Activated CD8-positive, alpha-beta memory T cell treated with anti-CD3 and anti-CD28 coated beads, Interleukin-2, amount 50 U/mL, for 24 hours (primary cell): ENCODE data around the gene PLXNA4.

Experiments used
- DNase-seq: peaks from one replicate; pipeline ENCODE4 v3.0.0-alpha.2; 2020; ENCODE audit errors: extremely low read depth

Gene PLXNA4

DNA sequence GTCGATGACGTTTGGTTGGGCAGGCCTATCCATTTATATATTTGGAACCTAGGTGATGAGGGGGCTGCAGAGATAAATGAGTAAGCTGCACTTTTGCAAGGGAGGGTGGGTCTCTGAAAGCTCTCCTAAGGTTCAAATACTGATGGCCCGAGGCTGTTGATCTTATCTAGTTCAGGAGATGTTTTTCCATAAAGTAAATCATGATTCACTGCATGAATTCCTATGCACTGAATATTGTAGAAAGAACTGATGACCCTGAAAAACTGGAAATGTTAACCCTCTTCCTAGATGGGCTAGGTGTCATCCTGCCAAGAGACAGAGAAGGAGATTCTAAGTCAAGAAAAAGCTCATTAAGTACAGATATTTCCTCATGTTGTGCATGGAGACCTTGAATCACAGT, 459.9 kb downstream of the PLXNA4 start:
- no peak for DNase-seq

DNA sequence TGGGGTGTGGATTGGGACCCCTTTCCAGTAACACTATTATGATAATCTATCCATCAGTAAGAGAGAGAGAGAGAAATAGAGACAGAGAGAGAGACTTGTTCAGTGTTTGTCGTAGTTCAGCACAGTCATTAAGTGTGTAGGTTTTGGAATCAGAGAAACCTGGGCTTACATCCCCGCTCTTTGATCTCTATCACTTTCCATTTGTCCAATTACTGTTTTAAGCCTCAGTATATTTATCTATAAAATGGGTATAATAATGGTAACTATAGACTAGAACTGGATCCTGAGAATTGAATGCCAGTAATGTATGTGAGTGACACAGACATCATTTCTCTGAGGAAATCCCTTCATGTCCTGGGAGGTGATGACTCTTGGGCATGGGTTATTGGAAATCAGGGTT, 460.5 kb downstream of the PLXNA4 start:
- no peak for DNase-seq

DNA sequence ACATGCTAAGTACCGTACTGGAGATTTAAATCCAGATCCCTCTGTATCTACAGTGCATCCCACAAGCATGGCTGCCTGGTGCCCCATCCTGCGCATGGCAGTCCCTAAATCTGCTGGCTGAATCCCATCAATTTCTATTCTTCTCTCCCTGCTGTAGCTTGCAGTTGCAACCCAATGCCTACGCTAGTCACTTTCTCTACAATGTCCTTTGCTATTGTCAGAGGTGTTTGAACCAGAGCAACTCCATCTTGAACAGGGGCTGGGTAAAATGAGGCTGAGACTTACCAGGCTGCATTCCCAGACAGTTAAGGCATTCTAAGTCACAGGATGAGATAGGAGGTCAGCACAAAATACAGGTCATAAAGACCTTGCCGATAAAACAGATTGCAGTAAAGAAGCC, 461.2 kb downstream of the PLXNA4 start:
- DNase-seq, result no peak

DNA sequence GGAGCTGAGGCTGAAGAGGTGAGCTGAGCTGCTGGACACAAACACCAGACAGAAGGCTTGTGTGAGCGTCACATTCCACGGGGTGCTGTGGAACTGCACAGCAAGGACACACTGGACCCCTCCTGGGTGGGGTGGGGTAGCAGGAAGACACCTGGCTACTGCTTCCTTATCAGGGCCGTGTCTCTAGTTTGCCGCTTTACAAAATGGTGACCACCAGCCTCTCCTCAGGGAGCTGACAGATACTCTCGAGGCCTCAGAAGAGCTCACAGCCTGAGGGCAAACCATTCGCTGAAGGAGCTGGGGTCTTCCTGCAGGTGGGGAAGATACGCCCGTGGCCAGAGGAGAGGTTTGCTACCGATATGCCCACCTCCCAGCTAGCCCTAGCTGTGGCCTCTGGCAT, 461.9 kb downstream of the PLXNA4 start:
- no peak for DNase-seq

DNA sequence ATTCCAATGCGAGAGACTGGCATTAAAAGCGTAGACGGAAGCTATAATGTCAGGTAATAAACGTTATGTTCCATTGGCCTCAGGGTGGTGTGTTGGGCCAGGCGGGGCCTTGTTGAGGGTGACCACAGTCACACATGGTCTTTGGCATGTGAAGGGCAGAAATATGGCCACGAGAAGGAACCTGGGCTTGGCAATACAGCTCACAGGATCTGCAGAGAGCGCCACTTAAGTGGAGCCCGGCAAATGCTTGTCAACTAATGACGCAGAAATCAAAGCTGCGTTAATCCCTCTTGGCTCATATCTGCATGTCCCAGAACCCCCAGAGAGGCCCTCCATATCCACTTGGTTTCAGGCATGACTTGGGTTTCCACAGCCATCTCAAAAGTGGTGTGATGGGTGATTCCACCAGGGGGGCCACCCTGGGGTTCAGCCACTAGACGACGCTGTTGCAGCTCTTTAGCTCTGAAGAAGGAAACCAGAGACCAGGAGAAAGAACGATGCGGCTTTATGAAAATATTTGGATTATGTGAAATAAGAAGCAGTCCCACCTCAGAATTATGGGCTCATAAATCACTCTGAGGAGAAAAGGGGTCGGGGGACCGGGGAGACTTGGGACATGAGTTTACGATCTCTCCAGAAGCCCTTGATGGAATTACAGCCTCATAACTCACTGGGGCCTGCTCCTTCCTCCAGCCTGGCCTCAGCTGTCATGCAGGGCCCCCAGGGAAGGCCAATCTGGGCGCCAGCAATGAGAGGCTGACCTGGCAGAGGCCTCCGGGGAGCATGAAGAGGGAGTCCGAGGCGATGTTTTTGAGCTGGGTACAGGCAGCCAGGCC, 462.5 kb downstream of the PLXNA4 start:
- DNase-seq, result no peak

DNA sequence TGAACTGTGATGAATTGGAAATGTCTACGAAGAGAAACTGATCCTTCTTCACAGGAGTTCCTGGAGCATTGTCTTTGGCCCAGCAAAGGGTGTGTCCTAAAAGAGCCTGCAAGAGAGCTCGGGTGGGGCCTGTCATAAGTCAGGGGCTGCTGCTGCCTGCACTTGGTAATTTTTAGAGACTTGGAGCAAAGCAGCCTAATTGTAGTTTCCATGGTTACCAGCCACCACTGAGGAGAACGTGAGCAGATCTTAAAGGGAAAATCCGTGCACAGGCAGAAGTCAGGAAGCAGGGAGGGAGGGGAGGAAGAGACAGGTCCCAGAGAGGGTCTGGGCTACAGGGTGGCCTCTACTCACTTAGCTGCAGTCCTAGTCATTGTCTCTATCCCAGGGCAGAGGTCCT, 463.6 kb downstream of the PLXNA4 start:
- DNase-seq, result no peak

DNA sequence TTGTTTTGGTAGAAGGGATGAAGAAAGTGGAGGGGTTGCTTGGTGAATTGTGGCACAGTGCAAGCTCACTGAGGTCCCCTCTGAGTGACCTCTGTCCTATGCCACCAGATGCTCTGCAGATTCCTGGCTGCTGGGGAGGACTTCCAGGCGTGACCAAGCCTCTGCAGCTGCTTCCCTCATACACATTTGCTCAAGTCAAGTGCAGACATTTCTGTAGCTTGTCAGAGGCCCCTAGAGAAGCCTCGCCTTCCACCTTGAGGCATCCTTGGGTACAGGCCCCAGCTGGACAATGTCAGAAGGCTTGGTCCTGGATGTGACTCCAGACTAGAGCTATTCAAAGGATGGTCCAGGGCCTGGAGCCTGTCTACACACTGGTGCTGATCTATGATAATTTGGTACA, 464.2 kb downstream of the PLXNA4 start:
- no peak for DNase-seq

DNA sequence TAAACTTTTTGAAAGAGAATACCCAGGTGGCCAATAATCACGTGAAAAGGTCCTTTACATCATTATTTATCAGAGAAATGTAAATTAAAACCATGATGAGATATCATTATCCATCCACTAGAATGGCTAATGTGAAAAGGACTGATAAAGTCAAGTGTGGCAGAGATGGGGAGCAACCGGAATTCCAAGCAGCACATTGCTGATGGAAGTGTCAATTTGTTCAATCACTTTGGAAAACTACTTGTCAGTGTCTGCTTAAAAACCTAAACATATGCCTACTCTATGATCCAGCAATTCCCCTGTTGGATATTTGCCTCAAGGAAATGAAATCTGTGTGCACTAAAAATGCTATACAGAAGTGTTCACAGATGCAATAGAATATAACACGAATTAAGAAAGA, 465.6 kb downstream of the PLXNA4 start:
- DNase-seq, result no peak

DNA sequence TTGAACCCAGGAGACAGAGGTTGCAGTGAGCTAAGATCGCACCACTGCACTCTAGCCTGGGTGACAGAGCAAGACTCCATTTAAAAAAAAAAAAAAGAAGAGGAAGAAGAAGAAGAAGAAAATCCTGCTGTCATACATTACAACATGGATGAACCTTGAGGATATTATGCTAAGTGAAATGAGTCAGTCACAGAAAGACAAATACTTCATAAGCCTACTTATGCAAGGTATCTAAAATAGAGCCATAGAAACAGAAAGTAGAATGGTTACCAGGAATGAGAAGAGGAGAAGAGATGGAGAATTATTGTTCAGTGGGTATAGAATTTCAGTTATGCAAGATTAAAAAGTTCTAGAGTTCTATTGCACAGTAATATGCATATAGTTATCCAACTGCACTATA, 466.5 kb downstream of the PLXNA4 start:
- DNase-seq, result no peak

DNA sequence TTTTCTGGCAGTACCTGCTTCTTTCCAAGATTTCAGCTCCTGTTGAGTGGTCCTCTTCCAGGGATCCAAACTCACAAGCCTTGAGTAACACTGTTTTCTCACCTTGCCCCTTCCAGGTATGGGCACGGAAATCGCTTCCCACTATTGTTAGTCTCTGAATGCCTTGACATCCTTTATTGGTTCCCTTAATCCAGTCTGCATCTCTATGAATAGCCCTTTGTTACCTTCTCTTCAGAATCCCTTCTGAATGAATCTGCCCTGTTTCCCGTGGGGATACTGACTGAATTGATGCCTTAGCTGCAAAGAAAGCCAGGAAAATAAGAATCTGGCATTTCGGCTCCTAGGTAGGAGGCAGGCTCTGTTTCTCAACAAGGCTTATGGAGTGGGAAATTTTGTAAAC, 467.7 kb downstream of the PLXNA4 start:
- no peak for DNase-seq

DNA sequence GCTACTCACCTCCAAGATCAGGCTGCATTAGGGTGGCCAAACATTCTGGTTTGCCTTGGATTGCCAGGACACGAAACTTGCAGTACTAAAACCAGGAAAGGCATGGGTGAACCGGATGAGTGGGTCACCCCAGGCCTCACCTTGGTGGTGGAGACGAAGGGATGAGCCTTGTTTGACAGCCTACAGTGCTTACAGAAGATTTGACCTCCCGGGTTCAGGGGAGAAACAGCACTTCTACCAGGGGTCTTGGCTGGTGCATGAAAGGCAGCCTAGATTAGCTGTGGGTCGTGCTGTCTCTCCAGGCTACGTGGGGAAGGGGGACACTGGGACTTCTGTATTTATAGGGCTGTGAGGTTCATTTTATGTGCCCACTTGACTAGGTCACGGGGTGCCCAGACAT, 469.8 kb downstream of the PLXNA4 start:
- DNase-seq, result no peak

DNA sequence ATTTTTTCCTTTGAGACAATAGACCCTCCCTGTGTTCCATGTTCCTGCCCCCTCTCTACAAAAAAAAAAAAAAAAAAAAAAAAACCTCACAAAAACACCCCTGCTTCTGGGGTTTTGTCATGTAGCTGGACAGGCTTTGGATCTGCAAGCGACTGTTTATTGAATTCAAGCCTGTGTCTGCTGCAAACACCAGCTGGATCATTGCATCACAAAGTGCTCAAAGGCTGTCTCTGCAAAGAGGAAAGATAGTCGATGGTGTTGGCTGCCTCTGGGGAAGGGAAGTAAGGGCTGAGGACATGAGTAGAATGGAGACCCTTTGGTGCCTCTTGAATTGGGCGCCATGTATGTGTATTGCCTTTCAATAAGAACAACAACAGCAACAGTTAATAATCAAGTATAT, 471.2 kb downstream of the PLXNA4 start:
- DNase-seq, result no peak

DNA sequence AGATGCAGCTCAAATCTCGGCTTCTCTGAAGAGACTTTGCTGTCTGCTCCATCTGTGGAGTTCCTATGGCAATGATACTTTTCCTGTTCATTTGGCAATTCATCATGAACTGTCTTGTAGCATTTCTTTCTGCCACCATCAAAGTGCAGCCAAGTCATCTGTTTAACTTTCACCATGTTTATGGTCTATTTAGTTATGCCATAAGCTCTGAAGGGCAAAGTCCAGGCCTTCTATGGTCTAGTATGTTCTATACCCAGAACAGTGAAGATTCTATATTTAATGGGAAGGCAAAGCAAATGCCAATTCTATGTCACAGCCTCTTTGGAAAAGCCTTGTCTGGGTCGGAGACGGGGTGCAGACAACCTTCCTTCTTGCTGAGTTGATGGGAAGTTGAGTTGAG, 472.6 kb downstream of the PLXNA4 start:
- no peak for DNase-seq

DNA sequence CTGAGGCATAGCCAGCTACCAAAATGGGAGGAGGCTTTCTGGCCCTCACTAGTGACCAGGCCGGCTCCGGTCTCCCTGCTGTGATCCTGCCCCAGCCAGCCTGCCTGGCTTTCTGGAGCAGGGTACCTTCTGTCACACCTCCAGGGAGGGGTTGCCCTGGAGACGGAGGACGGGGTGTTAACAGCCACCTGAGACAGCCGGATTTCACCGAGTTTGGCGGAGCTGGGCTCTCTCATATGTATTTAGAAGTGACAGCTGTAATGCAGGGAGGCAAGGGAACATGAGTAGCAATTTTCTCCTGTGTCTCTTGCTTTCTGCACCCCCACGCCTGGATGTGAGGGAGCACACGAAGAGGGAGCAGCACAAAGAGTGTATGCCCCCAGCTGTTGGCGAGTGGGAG, 473.3 kb downstream of the PLXNA4 start:
- no peak for DNase-seq

DNA sequence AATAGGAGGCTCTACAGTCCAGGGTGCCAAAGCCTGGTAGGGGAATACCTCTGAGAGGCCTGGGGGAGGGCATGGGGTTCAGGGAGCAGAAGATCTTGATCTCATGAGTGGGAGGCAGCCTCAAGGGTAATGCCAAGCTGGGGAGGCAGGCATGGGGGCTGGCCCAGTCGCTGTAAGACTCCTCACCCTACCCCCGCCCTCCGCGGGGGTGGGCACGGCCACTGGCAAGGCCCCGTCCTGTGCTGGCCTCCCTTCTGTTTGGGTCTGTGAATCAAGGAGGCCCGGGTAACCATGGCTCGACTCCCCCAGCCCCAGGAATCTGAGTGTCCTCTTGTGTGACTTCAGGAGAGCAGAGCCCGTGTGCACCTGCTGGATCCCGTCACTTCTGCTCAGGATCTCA, 473.9 kb downstream of the PLXNA4 start:
- DNase-seq, result no peak

DNA sequence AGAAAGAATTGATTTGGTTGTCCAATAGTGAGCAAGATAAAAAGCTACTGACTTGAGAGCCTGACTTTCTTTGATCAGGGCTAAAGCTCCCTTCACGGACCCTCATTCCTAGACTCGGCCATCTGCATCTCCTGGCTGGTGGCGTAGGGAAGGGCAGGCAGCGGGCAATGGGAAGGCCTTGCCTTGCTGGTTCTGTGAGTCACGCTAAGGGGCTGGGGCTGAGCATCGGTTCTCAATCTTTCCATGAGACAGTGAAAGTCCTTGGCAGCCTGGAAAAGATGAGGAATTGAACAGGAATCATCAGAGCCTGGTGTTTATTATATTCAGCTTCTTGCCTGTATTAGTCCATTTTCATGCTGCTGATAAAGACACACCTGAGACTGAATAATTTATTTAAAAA, 475.3 kb downstream of the PLXNA4 start:
- DNase-seq, result no peak

DNA sequence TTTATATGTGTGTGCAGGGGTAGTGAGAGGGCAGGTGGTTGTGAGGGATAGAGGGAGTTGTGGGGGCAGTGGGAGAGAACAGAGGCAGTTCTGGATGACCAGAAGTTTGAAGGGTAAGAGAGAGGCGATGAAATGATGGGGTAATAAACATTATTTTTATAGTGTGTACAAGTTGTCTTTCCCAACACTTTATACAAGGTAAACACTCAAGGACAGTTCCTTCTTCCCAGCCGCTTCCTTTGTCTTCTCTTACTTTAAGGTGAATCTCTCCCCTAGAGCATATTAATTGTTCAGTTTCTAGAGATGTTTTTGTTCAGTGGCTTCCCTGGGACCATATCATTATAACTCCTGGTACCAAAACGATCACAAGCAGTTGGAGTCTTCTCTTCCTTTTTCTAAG, 475.8 kb downstream of the PLXNA4 start:
- DNase-seq, result no peak

DNA sequence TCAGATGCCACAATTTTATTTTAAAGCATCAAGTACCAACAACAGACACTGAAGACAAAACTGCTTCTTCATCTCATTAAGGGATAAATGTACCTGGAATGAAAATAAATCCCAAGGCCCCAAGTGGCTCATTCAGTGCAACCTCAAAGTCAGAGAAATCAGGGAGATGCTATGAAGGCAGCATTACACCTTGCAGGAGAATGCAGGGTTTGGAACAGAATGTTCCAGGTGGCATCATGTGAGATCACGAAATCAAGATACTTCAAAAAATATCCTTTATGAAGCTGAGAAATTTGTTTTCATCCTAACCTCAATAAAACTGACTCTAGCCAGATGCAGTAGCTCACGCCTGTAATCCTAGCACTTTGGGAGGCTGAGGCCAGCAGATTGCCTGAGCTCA, 477.1 kb downstream of the PLXNA4 start:
- no peak for DNase-seq

DNA sequence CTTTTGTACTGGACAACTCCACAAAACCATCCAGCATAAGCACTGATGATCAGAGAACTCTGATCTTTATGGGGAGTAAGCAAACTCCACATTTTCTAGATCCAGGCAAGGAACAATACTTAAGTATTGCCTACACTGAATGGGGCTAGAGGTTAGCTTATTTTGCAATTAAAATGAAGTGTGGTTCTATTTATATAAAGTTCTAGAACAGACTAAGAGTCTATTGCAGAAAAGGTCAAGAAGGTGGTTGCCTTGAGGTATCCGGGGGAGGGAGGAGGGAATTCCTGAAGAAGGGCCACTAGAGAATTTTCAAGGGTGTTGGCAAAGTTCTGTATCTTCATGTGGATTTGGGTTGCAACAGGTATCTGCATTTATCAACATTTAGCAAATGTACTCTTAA, 477.9 kb downstream of the PLXNA4 start:
- DNase-seq, result no peak

DNA sequence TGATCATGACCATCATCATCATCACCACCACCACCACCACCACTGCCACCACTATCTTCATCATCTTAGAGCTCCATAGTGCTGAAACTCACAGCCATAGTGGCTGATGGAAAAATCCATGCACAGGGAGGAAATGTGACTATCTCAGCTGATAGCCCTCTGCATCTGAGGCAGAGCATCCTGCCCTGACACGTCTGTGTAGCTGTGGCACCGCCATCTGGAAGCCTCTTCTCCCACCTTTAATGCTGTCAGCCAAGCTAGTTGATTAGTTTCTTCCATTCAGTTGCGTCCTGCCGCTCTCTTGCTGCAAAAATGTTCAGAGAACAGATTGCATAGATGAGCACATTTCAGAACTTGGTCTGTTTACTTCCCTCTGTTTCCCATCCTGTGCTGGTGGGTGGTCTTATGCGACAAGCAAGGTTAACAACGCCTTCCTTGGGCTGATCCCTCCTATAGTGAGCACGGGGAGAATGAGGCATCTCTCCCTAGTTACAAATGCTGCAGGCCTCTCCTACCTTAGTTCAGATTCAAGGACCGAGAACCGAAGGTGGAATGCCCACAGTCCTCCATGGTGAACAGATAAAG, 478.6 kb downstream of the PLXNA4 start:
- DNase-seq, result no peak

DNA sequence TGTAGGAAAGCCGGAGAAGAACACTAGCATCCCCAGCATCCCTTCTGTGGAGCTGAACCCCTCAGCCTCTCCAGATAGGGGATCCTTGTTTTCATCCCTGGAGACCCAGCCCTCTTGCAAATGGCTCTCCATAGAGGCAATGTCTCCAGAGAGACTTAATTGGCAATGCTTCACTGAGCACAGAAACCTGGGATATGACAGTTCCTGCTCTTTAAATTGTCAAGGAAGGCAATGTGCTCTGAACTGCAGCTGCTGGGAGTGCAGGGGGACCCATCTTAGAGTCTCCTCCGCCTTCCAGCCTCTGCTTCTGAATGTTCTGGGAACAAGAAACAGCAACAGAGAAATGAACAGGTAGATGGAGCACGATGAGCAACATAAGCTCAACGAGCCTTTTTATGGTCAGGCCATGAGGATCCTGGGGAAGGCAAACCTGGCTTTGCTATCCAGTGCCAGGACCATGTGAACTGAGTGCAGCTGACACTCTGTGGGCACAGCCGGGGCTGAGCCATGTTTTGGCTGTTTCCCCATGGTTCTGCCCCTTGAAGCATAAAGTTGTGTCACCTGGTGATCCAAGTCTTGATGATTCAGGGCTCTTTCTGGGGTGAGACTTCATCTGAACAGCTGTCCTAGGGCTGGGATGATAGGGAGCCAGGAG, 481.0 kb downstream of the PLXNA4 start:
- DNase-seq, result no peak

DNA sequence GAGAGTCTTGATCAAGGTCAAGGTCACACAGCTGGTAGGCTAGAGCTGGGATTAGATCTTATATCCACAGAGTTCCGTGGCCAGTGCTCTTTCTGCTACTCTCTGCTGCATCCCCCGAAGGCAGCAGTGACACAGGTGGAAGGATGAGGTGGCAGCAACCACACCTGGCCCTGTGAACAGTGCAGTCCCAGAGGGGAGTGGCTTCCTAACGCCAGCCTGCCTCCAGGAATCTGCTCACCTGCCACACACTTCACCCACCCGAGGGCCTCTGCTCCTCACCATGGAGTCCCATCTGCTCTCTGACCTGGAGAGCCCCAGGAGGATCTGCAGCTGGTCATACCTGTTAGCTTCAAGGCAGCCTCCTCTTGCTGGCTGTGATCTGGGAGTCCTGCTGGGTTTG, 484.2 kb downstream of the PLXNA4 start:
- no peak for DNase-seq

DNA sequence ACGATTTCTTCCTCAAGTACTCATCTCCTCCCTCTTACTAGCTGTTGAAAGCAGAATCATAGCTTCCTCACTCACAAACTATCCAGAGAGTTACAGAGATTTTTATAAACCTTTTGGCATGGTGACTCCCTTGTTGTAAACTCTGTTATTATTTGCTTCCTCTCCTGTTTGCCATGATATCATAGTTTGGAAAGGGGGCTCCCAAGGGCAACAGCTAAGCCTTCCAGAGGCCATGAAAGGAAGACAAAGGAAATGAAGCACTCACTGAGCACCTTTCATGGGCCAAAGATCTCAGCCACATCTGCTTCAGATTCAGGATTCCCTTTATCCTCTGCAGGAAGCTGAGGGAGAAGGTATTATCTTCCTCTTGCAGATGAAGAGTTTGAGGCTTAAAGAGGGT, 484.6 kb downstream of the PLXNA4 start:
- DNase-seq, result no peak
